H1 (cell line): ENCODE results near the gene ALDOA.

ENCODE experiments used
- CTCF ChIP-seq, 3 experiments: IDR thresholded peaks; 1 replicate in 2 of 3; 2 replicates in 1 of 3; pipeline versions ENCODE4 v1.5.1 to v1.6.1; 2011; ENCODE audit warnings: low read length in 3 of 3, mild to moderate bottlenecking in 3 of 3, inconsistent platforms in 2 of 3, low read depth in 1 of 3, moderate library complexity in 1 of 3; ENCODE audit not compliant: insufficient read depth in 1 of 3; ENCODE audit errors: control extremely low read depth in 1 of 3
- EZH2 ChIP-seq: fragments of 200-600 bp; sonication (generic); IDR thresholded peaks from 2 replicates; pipeline ENCODE4 v1.7.1; 2012; ENCODE audit warnings: low read depth, mild to moderate bottlenecking, moderate library complexity, low read length, inconsistent platforms; ENCODE audit not compliant: severe bottlenecking
- JUND ChIP-seq: IDR thresholded peaks from 2 replicates; pipeline ENCODE4 v1.6.1; 2011; ENCODE audit warnings: mild to moderate bottlenecking, improper control_type of control experiment, low read length
- MAX ChIP-seq: IDR thresholded peaks from 2 replicates; pipeline ENCODE4 v1.6.1; 2012; ENCODE audit warnings: inconsistent platforms
- POLR2A ChIP-seq, 2 experiments: IDR thresholded peaks; 1 replicate in 1 of 2; 2 replicates in 1 of 2; pipeline ENCODE4 v1.6.1; 2011; ENCODE audit warnings: low read depth in 2 of 2, low read length in 2 of 2, mild to moderate bottlenecking in 2 of 2; ENCODE audit errors: control extremely low read depth in 1 of 2
- RXRA ChIP-seq: IDR thresholded peaks from 2 replicates; pipeline ENCODE4 v1.6.1; 2011; ENCODE audit warnings: low read depth, mild to moderate bottlenecking, low read length, moderate library complexity; ENCODE audit not compliant: insufficient read depth
- SUZ12 ChIP-seq: fragments of 200-600 bp; sonication (generic); IDR thresholded peaks from 2 replicates; pipeline ENCODE4 v1.6.1; 2012; ENCODE audit warnings: mild to moderate bottlenecking, inconsistent platforms, low read length, moderate library complexity, mixed read lengths

GRCh38 chr16:30064729-30065101, 845 bp upstream of the ALDOA start:
- TF ChIP-seq CTCF (IDR thresholded peaks at IDR 0.05; ENCODE audit: control extremely low read depth in 1 of 3, insufficient read depth in 1 of 3, low read depth in 1 of 3, low read length in 3 of 3) (no peak), POLR2A (IDR thresholded peaks at IDR 0.05; ENCODE audit: control extremely low read depth in 1 of 2, low read depth in 2 of 2, low read length in 2 of 2) (no peak; a peak in 1 of 3 replicates), MAX (no peak), RXRA (no peak), EZH2 (no peak), JUND (no peak), SUZ12 (no peak)
